Measurements from ENCODE around the gene TBC1D7. TPM values are rescaled to one million over a fixed set of nuclear protein-coding genes. Genes with fewer than 3 reads are reported as not detected.
A peak's percentile ranks its signal among the peaks of the same experiment; 100 is the strongest.

TBC1D7 gene
- total RNA-seq, 1 donor from 2014 or later: 18.1 TPM

GRCh38 chr6:13368731-13369115 is 40.4 kb upstream of the TBC1D7 start:
- H3K4me3 ChIP-seq: no peak overlapping the region
- no peak for TF ChIP-seq CTCF (IDR thresholded peaks at IDR 0.05)
- H3K36me3 ChIP-seq: peaks cover 11% of the 10 kb centered on the region
- DNase-seq: no peak
- H3K9me3 ChIP-seq: no peaks in the 10 kb centered on the region
- no peaks in the 10 kb centered on the region for H3K27me3 ChIP-seq
- H3K4me1 ChIP-seq: peaks cover 34% of the 10 kb centered on the region
- no peak for ATAC-seq
- H3K27ac ChIP-seq: no peak overlapping the region
- intact Hi-C loops (cut with DNase I): no loop called here

GRCh38 chr6:13368079-13368730 is 39.9 kb upstream of the TBC1D7 start:
- Histone ChIP-seq H3K27ac (no peak overlapping the region), H3K4me3 (no peak overlapping the region), H3K27me3 (no peaks in the 10 kb centered on the region), H3K4me1 (peaks cover 33% of the 10 kb centered on the region), H3K9me3 (no peaks in the 10 kb centered on the region), H3K36me3 (peaks cover 11% of the 10 kb centered on the region)
- ATAC-seq (no peak), DNase-seq (no peak)
- intact Hi-C loops (cut with DNase I): no loop called here
- TF ChIP-seq CTCF (IDR thresholded peaks at IDR 0.05): no peak

GRCh38 chr6:13367396-13367795 is 39.1 kb upstream of the TBC1D7 start:
- intact Hi-C loops (cut with DNase I): no loop called here
- H3K9me3 ChIP-seq: no peaks in the 10 kb centered on the region
- peaks cover 11% of the 10 kb centered on the region for H3K36me3 ChIP-seq
- TF ChIP-seq CTCF (IDR thresholded peaks at IDR 0.05): no peak
- ATAC-seq: no peak
- DNase-seq: no peak
- H3K4me3 ChIP-seq: no peak overlapping the region
- no peak overlapping the region for H3K27ac ChIP-seq
- peaks cover 33% of the 10 kb centered on the region for H3K4me1 ChIP-seq
- no peaks in the 10 kb centered on the region for H3K27me3 ChIP-seq

- DNase-seq (no peak), ATAC-seq (no peak)
- Histone ChIP-seq H3K4me3 (no peak overlapping the region), H3K36me3 (peaks cover 11% of the 10 kb centered on the region), H3K27ac (no peak overlapping the region), H3K9me3 (no peaks in the 10 kb centered on the region), H3K27me3 (no peaks in the 10 kb centered on the region), H3K4me1 (peaks cover 33% of the 10 kb centered on the region)
- no peak for TF ChIP-seq CTCF (IDR thresholded peaks at IDR 0.05)
- intact Hi-C loops (cut with DNase I): no loop called here
Measured at GRCh38 chr6:13365320-13365719, 37.0 kb upstream of the TBC1D7 start.

GRCh38 chr6:13364842-13365241 is 36.5 kb upstream of the TBC1D7 start:
- ATAC-seq (no peak), DNase-seq (no peak)
- Histone ChIP-seq H3K27me3 (no peaks in the 10 kb centered on the region), H3K4me1 (peaks cover 37% of the 10 kb centered on the region), H3K36me3 (peaks cover 11% of the 10 kb centered on the region), H3K27ac (no peak overlapping the region), H3K9me3 (no peaks in the 10 kb centered on the region), H3K4me3 (no peak overlapping the region)
- no peak for TF ChIP-seq CTCF (IDR thresholded peaks at IDR 0.05)
- intact Hi-C loops (cut with DNase I): no loop called here

- no peaks in the 10 kb centered on the region for H3K9me3 ChIP-seq
- peaks cover 11% of the 10 kb centered on the region for H3K36me3 ChIP-seq
- TF ChIP-seq CTCF (IDR thresholded peaks at IDR 0.05): no peak
- ATAC-seq (peak; percentile 45), DNase-seq (no peak)
- H3K27me3 ChIP-seq: no peaks in the 10 kb centered on the region
- peaks cover 24% of the 10 kb centered on the region for H3K4me1 ChIP-seq
- H3K27ac ChIP-seq: no peak overlapping the region
- intact Hi-C loops (cut with DNase I): no loop called here
- H3K4me3 ChIP-seq: no peak overlapping the region
Measured at GRCh38 chr6:13362412-13362811, 34.1 kb upstream of the TBC1D7 start.

All from upper lobe of right lung (tissue), 1 donor.